Left ventricle myocardium inferior (tissue), 1 donor: Measurements from ENCODE around the gene EPHB3. TPM values are rescaled to one million over a fixed set of nuclear protein-coding genes. Genes with fewer than 3 reads are reported as not detected.

Source experiments
- DNase-seq: peaks from one replicate; pipeline ENCODE4 v3.0.0-alpha.2; 2020
- H3K27ac ChIP-seq: fragments of 200-600 bp; replicated peaks from 2 replicates; pipeline ENCODE4 v1.8.0; 2021
- H3K27me3 ChIP-seq: fragments of 200-600 bp; 2 replicates; pipeline ENCODE4 v1.8.0; 2021; ENCODE audit warnings: low read depth
- H3K36me3 ChIP-seq: fragments of 200-600 bp; 2 replicates; pipeline ENCODE4 v1.8.0; 2021
- H3K4me1 ChIP-seq: fragments of 200-600 bp; 2 replicates; pipeline ENCODE4 v1.8.0; 2021
- H3K4me3 ChIP-seq: fragments of 200-600 bp; 2 replicates; pipeline ENCODE4 v1.8.0; 2021; ENCODE audit warnings: mild to moderate bottlenecking, moderate library complexity
- H3K9me3 ChIP-seq: fragments of 200-600 bp; replicated peaks from 2 replicates; pipeline ENCODE4 v1.8.0; 2021
- intact Hi-C: fragments of 100-400 bp; cut with micrococcal nuclease; formaldehyde crosslinking; loops from one replicate; pipeline ENCODE4 v1.11.0; 2022
- total RNA-seq: library from RNA; stranded (reverse); fragmentation: NEBNext Ultra II Directional; extraction: Animal tissue kit (Norgen Biotek cat#: 25700); gene quantifications from one replicate; pipeline ENCODE4 v1.2.1, GENCODE V29; 2021
- TF ChIP-seq, protein P1 (sequence below): fragments of 200-600 bp; IDR thresholded peaks from 2 replicates; pipeline ENCODE4 v1.8.0; 2021; ENCODE audit warnings: antibody characterized with exemption, mild to moderate bottlenecking, borderline replicate concordance
- donor health status: DM: no; HTN: yes; CAD: no; lungs with severe emphysema.

EPHB3 gene
- total RNA-seq, 1 donor from 2014 or later, result 5.0 TPM

DNA sequence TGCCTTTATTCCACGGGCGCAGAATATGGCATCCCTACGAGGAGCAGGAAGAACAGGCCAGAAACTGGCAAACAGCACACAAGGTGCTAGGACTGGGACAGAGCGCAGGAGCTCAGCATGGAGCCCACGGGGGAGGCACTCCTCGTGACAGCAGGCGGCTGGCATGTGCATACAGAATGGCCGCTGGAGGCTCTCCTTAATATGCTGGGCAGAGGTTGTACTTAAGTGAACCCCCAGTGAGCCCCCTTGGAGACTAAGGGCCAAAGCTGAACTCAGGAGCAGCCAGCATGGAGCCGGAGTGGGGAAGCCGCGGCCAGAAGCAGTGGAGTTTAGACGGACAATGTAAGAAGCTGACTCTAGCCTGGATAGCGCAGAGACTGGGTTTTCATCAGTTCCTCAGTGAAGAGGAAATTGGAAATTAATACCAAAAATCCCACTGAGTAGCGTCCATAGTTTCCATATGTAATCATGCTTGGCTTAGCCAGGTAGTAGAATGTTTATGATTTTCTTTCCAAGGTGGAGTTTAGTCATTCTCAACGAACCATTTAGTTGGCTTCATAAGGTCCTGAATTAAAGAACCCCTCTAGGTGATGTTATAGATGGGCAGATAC, 69.4 kb downstream of the EPHB3 start:
- no peaks in the 10 kb centered on the region for H3K27me3 ChIP-seq
- peaks cover 29% of the 10 kb centered on the region for H3K4me1 ChIP-seq
- H3K9me3 ChIP-seq, result no peaks in the 10 kb centered on the region
- no peak overlapping the region for H3K27ac ChIP-seq
- H3K36me3 ChIP-seq, result no peaks in the 10 kb centered on the region
- H3K4me3 ChIP-seq, result no peak overlapping the region
- intact Hi-C loops, result no loop called here
- DNase-seq, result no peak
- TF ChIP-seq, protein P1, sequence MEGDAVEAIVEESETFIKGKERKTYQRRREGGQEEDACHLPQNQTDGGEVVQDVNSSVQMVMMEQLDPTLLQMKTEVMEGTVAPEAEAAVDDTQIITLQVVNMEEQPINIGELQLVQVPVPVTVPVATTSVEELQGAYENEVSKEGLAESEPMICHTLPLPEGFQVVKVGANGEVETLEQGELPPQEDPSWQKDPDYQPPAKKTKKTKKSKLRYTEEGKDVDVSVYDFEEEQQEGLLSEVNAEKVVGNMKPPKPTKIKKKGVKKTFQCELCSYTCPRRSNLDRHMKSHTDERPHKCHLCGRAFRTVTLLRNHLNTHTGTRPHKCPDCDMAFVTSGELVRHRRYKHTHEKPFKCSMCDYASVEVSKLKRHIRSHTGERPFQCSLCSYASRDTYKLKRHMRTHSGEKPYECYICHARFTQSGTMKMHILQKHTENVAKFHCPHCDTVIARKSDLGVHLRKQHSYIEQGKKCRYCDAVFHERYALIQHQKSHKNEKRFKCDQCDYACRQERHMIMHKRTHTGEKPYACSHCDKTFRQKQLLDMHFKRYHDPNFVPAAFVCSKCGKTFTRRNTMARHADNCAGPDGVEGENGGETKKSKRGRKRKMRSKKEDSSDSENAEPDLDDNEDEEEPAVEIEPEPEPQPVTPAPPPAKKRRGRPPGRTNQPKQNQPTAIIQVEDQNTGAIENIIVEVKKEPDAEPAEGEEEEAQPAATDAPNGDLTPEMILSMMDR, result no peak

GRCh38 chr3:184631472-184631861, 69.9 kb downstream of the EPHB3 start:
- H3K9me3 ChIP-seq, result no peaks in the 10 kb centered on the region
- DNase-seq, result no peak
- H3K4me1 ChIP-seq, result peaks cover 33% of the 10 kb centered on the region
- TF ChIP-seq, protein P1, result no peak
- no peak overlapping the region for H3K4me3 ChIP-seq
- no peaks in the 10 kb centered on the region for H3K27me3 ChIP-seq
- H3K27ac ChIP-seq, result no peak overlapping the region
- no peaks in the 10 kb centered on the region for H3K36me3 ChIP-seq
- intact Hi-C loops, result no loop called here

Other genes with a start within 250 kb of the EPHB3 start
- 224 TPM for gene EIF4G1, start 247.2 kb upstream of the EPHB3 start, total RNA-seq
- gene FAM131A, start 224.2 kb upstream of the EPHB3 start, total RNA-seq, result 30.2 TPM
- gene CLCN2, start 200.2 kb upstream of the EPHB3 start, total RNA-seq, result 1.7 TPM
- gene POLR2H, start 200.1 kb upstream of the EPHB3 start, total RNA-seq, result 24.3 TPM
- 0.11 TPM for gene THPO, start 183.6 kb upstream of the EPHB3 start, total RNA-seq
- gene CHRD, start 181.7 kb upstream of the EPHB3 start, total RNA-seq, result 6.5 TPM
- 35.7 TPM for gene MAGEF1, start 150.3 kb downstream of the EPHB3 start, total RNA-seq